NCI-H510A treated with DMSO at 0.1 percent for 48 hours (cell line): ENCODE results near the gene MICOS13.

ENCODE experiments used
- DNase-seq: peaks from one replicate; lab custom pipeline; 2025; lab: John Stamatoyannopoulos, UW

MICOS13 gene

DNA sequence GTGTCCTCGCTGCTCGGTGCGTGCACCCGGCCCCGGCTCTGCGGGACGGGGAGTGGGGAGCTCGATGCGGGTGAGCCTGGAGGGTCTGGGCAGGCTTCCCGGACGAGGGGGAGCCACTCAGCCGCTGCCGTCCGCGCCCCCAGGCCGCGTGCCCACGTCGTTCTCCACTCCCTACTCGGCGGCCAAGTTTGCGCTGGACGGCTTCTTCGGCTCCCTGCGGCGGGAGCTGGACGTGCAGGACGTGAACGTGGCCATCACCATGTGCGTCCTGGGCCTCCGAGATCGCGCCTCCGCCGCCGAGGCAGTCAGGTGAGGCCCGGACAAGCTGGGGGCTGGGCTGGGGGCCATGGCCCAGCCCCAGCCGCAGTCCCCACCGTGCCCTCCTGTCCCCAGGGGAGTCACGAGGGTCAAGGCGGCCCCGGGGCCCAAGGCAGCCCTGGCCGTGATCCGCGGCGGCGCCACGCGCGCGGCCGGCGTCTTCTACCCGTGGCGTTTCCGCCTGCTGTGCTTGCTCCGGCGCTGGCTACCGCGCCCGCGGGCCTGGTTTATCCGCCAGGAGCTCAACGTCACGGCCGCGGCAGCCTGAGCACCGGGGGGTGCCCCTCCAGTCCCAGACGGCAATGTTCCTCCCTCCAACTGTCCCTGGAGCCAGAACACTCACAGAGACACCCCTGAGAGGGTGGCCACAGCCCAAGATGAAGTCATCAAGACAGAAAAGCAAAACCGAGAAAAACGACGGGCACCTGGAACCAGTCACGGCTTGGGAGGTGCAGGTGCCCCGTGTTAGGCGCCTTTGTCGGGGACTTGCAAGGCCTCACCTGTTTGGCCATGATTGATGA lies 7.3 kb upstream of the MICOS13 start:
- no peak for DNase-seq

DNA sequence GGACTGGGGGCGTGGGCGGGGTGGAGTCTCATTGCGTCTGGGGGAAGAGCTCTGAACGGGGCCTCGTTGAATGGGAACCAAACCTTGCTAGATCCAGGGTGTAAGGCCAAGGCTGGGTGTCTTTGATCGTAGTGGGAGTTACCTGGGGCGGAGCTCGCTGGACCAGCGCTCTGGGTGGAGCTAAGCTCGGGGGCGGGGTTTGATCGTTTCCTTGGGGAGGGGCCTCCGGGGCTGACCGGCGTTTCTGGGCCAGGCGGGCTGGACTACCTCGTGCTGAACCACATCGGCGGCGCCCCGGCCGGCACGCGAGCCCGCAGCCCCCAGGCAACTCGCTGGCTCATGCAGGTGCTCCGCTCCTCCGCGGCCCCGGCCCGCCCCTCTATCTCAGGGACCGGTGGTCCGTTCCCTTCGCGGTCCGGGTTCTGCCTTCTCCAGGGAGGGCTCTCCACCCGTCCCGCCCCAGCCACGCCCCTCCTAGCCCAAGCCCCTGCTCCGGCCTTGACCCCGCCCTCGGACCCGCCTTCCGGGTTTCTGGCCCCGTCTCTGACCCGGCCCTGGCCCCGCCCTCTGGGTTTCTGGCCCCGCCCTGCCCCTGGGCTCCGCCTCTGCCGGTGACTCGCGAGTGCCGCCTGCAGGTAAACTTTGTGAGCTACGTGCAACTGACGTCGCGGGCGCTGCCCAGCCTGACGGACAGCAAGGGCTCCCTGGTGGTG lies 6.5 kb upstream of the MICOS13 start:
- DNase-seq = no peak

DNA sequence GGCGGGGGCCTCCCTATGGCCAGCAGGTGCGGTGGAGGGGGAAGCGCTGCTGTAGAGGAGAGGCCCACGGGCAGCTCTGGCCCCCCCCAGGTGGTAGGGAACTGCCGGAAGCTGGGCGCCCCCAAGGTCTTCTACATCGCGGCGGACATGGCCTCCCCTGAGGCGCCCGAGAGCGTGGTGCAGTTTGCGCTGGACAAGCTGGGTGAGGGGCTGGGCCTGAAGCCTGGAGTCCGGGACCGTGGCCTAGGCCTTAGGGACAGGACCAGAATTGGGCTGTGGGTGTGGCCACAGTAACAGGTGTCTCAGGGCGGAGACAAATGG lies 6.0 kb upstream of the MICOS13 start:
- no peak for DNase-seq

DNA sequence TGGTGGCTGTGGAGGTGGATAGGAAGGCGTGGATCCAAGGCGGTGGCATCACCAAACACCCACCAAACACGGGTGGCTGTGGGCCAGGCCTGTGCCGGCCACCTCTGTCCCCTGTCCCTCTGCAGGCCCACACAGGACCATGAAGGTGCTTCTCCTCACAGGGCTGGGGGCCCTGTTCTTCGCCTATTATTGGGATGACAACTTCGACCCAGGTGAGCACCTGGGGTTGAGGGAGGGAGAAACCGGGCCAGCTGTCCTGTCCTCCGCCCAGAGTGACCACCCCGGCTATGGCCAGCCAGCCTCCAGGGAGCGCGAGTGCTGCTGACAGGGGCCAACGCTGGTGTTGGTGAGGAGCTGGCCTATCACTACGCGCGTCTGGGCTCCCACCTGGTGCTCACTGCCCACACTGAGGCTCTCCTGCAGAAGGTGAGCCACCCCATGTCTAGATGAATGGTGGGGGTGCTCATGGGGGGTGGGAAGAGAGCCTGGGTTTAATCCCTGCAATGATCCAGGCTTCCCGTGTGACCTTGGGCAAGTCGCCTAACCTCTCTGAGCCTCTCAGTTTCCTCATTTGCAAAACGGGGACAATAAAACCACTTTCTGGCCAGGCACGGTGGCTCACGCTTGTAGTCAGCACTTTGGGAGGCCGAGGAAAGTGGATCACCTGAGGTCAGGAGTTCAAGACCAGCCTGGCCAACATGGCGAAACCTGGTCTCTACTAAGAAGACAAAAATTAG lies 4.5 kb upstream of the MICOS13 start:
- no peak for DNase-seq

DNA sequence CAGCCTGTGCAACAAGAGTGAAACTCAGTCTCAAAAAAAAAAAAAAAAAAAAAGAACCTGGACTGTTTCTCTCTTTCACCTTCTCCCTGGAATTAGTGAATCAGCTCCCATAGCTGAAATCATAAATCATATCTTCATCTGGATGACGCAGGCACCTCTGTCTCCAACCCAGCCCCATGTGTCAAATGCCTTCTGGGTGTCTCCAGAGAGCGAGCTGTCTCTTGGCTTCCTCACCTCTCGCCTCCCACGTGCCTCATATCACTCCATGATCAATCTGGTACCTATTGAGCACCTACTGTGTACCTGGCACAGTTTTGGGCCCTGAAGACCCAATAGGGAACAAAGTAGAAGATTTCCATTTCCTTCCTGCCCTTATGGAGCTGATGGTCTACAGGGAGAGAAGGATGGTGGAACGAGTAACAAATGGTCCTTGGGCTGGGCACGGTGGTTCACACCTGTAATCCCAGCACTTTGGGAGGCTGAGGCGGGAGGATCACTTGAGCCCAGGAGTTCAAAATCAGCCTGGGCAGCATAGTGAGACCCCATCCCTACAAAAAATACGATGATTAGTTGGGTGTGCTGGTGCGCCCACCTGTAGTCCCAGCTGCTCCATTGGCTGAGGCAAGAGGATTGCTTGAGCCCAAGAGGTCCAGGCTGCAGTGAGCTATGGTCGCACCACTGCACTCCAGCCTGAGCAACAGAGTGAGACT lies 3.0 kb upstream of the MICOS13 start:
- DNase-seq = no peak

DNA sequence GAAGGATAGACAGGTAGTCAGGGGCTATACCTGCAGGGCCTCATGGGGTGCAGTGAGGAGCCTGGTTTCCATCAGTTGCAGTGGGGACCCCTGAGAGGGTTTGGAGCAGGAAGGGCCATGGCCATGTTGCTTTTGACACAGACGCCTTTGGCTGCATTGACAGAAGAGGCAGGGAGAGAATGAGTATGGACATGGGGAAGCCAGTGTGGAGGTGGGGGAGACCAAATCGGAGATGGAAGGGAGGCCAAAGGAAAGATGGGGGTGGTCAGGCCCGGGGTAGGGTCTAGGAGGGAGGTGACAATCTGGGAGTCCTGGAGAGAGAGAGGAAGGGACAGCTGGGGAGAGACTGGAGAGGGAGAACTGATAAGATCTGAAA lies 1.8 kb upstream of the MICOS13 start:
- no peak for DNase-seq

DNA sequence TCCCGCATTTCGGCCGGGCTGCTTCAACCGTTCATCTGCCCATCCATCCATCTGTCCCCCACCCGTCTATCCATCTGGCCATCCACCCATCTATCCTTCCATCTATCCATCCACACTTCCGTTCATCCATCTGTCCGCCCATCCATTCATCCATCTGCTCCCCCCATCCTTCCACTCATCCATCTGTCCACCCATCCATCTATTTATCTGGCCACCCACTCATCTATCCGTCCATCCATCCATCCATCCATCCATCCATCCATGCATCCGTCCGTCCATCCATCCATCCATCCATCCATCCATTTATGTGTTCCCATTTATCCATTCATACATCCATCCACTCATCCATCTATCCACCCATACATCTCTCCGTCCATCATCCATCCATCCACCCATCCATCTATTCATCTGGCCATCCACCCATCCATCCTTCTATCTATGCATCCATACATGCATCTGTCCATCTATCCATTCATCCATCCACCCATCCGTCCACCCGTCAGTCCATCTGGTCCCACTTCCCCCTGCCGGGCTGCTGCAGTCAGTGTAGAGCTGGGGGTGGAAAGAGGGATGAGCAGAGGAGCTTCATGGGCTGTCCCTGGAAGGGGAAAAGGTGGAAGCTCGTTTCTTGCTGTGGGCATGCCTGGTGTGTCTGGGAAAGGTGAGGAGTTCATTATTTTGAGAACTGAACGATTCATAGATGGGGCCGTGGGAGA lies 1.2 kb upstream of the MICOS13 start:
- DNase-seq = no peak

DNA sequence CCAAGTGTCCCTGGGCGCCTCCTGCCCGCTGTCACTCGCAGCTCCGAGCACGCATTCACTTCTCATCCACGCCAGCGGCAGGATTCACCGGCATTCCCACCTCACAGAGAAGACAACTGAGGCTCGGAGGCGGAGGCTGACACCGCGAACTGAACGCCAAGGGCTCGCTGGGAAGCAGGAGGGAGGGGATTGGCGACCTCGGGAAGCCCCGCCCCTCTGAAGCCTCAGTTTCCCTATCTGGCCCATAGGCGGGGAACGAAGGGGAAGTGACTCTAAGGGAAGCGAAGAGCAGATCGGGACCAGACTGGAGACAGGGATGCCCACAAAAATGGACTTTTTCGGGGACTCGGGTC lies 256 bp downstream of the MICOS13 start:
- peak; percentile 77 for DNase-seq

DNA sequence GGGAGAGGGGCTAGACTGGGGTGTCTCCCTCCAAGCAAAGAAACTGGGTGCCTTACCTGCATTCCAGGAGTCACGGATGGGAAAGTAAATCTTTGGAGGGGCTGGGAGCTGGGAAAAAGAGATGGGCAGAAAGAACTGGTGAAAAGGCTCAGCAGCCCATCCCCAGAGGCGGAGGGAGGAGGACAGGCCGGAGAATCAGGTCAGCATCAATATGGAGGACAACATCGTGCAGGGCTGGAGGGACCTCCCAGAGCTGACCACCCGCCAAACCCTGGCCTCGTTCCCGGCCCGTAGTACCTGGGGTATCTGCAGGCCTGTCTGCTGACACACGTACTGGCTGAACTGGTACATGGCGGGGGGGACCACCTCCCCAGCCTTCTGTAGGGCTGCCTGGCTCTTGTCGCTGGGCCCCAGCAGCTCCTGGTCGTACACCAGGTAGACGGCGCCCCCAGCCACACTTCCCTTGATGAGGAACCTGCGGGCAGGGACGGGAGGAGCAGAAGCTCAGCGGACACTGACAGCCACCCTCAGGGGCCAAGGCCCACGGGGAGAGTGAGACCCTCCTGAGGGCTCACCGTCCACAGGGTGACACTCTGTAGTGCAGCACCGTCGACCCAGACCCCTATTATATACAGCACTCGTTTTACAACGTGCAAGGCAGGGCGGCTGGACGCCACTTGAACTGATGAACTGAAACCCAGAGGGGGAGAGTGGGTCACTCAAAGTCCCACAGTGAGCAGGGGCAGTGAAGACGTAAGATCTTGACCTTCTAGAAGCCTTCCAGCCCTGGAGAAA lies 830 bp downstream of the MICOS13 start:
- DNase-seq = no peak

DNA sequence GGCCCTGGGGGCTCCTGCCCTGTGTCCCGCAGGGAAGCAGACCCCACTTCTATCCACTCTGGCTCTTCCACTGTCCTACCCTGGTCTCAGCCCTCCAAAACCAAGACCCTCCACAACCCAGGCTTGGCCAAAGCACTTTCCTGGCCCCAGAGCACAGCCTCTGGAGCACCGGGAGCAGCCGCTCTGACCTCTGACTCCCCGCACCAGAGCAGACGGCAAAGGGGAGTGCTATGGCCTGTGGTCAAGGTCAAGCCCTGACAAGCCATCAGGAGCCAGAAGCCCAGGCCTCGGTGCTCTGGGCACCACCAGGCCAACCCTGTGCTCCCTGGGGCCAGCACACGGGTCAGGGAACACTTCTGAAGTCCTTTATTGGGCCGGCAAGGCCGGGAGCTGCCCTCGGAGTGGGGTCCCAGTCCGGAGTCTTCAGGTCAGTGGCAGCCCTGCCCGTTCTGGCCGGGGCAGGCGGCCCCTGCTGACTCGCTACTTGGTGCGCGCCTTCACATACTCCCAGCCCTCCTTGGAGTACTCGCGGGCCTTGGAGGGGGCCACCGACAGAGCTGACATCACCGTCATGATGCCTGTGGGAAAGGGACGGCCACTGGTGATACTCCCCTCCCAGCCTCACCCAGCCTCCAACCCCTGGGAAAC lies 2.1 kb downstream of the MICOS13 start:
- DNase-seq = no peak

DNA sequence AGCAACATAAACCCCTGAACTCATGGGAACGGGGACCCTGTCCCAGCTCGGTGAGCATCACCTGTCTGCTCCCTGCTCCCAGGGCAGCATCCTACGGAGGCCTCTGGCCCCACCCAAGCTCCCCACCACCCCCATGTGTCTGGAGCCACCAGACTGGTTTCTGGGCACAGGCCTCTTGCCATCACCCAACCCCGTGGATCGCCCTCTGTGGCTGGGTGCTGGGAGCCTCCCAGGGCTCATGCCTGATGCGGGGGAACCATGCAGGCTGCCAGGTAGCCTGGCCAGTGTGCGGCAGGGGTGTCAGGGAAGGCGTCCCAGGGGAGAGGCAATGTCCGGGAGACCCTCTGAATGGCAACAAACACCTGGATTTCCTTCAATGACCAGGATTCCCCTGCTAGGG lies 2.7 kb downstream of the MICOS13 start:
- no peak for DNase-seq

DNA sequence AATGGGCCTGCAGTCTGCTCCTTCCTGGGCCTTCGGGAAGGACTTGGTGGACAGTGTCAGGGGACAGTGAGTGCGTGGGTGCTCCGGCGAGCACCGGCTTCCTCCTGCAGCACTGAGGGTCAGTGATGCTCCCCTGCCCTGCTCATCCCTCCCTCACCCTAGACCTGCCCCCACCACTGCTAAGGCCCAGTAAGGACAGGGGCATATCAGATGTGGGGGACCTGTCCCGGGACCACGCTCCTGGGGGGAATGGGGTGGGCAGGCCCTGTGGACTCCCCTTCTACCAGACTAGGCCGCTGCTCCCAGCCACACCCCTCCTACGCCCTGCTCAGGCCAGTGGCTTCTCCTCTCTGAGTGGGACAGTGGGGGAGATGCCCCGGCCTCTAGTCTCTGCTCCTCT lies 3.2 kb downstream of the MICOS13 start:
- DNase-seq = no peak

DNA sequence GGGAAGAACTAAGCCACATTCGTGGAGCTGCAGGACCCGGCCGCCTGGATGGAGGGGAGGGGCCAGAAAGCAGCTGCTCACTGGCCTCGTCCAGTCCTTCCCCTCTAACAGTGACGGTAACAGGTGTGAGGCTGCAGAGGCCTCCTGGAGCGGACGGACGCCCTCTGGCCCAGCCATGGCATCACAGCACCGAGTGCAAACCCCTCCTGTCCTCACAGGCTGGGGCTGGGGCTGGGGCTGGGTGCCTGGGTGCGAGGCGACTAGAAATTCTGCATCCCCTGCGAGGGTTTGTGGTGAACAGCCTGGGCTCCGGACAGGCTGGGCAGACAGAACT lies 3.6 kb downstream of the MICOS13 start:
- no peak for DNase-seq

DNA sequence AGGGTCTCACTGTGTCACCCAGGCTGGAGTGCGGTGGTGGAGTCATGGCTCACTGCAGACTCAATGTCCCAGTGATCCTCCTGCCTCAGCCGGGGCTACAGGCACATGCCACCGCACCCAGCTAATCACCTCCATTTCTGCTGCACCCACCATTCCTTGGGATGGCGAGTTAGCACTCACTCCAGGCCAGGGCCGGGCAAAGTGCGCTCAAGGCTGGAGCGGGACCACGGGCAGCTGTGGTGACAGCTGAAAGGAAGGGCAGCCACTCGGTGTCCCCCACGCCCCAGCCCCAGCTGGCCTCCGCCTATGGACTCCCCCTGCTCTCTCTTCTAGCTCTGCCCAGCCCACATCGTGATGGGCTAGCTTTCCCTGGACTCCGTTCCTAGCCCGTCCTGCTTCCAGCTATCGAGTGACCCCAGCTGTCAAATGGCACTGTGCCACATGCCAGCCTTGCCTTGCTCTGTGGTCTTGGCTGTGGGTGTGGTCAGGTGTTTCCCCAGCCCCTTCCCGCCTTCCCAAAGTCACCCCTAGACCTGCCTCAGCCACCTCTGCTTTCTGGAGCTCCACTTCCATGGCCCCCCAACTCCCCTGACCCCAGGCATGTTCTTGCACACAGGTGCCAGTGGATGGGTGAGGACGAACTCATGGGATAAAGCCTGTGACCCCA lies 4.1 kb downstream of the MICOS13 start:
- no peak for DNase-seq

DNA sequence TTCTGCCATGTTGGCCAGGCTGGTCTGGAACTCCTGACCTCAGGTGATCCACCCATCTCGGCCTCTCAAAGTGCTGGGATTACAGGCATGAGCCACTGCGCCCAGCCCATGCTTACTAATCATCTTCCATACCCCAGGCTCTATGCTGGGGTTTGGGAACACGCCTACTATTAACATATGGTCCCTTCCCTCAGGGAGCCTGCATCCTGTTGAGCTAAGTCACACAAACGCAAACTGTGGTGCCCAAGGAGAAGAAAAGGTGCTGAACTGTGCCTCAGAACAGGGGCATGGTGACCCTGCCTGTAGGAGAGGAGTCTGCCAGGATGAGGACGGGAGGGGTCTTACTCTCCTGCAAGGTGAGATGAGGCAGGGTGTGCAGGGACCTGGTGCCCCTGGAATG lies 5.6 kb downstream of the MICOS13 start:
- no peak for DNase-seq

DNA sequence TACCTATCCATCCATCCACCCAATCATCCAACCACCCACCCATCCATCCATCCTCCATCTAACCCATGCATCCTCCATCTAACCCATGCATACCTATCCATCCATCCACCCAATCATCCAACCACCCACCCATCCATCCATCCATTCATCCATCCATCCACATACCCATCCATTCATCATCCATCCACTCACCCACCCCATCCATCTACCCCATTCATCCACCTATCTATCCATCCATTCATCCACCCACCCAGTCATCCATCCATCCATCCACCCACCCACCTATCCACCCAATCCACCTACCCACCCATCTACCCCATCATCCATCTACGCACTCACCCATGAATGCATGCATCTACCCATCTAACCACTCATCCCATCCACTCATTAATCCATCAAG lies 6.6 kb downstream of the MICOS13 start:
- DNase-seq = no peak

DNA sequence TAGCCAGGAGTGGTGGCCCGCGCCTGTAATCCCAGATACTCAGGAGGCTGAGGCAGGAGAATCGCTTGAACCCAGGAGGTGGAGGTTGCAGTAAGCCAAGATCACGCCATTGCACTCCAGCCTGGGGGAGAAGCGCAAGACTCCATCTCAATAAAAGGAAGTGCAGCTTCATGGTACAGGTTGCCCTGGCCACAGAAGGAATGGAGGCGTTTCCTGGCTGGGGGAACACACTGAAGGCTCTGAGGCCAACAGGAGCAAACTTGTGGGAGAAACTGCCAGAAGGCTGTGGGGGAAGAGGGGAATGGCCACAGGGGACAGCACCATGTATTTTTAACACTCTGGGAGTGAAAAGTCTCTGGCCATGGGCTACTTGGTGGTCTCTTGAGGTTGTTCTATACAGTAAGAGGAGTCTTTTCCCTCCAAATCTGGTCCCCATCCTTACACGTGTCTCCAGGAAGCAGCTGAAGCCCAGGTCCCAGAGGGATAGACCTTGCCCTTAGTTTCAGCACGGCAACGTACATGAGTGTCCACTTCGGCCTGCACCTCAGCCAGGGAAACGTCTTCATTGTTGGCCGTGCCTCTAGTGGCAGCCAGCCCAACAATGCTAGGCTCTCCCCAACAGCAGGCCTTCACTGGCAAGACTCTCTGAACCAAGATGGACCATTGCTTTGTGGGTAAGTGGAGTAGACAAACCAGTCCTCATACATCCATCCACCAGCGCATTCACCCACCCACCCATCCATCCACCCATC lies 7.4 kb downstream of the MICOS13 start:
- no peak for DNase-seq

DNA sequence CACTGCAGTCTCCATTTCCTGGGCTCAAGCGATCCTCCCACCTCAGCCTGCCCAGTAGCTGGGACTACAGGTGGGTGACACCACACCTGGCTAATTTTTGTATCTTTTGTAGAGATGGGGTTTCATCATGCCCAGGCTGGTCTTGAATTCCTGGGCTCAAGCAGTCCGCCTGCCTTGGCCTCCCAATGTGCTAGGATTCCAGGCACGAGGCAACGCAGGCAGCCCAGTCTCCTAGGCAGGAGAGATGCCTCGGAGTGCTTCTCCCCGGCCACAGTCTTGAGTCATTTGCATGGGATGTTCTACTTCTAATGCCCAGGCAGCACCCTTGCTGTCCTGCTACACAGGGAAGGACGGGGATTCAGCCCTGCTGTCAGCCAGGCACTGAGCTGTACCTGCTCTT lies 8.7 kb downstream of the MICOS13 start:
- no peak for DNase-seq

DNA sequence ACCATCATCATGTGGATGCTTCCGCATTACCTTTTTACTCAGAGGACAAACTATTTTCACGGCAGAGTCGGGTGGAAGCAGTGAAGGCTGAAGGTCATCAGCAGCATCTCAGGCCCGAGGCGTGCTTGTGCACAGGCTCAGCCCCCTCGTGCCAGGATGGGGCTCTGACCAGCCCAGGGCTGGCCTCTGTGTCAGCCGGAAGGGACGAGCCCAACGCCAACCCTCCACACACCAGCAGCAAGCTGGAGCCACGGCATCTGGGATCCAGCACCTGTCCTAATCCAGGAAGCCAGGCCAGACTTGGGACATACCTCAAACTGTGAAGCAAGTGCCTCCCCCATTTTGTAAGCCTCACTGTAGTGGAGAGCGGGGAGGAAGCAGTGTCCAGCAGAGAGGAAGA lies 11.1 kb downstream of the MICOS13 start:
- DNase-seq = no peak
